PC-9 (cell line): Measurements from ENCODE around the gene BMP8A. TPM values are rescaled to one million over a fixed set of nuclear protein-coding genes. Genes with fewer than 3 reads are reported as not detected.

ENCODE experiments used
- BruUV-seq: library from RNA; stranded (reverse); fragments of 400-500 nt; replicated peaks from 2 replicates; lab custom pipeline; 2021; lab: Mats Ljungman, UMichigan
- CTCF ChIA-PET: fragments of 300-600 bp; sonication (Branson Sonifier 250); formaldehyde crosslinking; loops from one replicate; lab custom pipeline; 2022; ENCODE audit warnings: antibody characterized with exemption; lab: Charles Lee
- POLR2A ChIA-PET: fragments of 300-600 bp; sonication (Branson Sonifier 250); formaldehyde crosslinking; loops from one replicate; lab custom pipeline; 2022; ENCODE audit warnings: antibody characterized with exemption; ENCODE audit not compliant: unreplicated experiment; lab: Charles Lee
- DNase-seq, 2 experiments: peaks; one replicate each; pipeline versions ENCODE4 v3.0.0 to v3.0.0-alpha.2; 2015 to 2022; ENCODE audit warnings: mixed read lengths in 1 of 2
- H2AFZ ChIP-seq: fragments of 200-600 bp; sonication (generic); 2 replicates; pipeline ENCODE4 v1.8.1; 2017; ENCODE audit warnings: antibody characterized with exemption
- H3F3A ChIP-seq: fragments of 200-600 bp; sonication (generic); 2 replicates; pipeline ENCODE4 v1.8.1; 2017; ENCODE audit warnings: antibody characterized with exemption, mild to moderate bottlenecking, low read depth; ENCODE audit not compliant: insufficient read depth
- H3K27ac ChIP-seq: fragments of 200-600 bp; sonication (generic); 2 replicates; pipeline ENCODE4 v1.6.1; 2016; ENCODE audit warnings: mixed run types
- H3K27me3 ChIP-seq: fragments of 200-600 bp; sonication (generic); 2 replicates; pipeline ENCODE4 v1.6.1; 2016; ENCODE audit warnings: low read depth, mixed run types; ENCODE audit not compliant: insufficient read depth
- H3K36me3 ChIP-seq: fragments of 200-600 bp; sonication (generic); 2 replicates; pipeline ENCODE4 v1.6.1; 2016; ENCODE audit warnings: low read depth, mixed run types
- H3K4me1 ChIP-seq: fragments of 200-600 bp; sonication (generic); replicated peaks from 2 replicates; pipeline ENCODE4 v1.6.1; 2016; ENCODE audit warnings: mixed run types; ENCODE audit not compliant: insufficient read depth
- H3K4me2 ChIP-seq: fragments of 200-600 bp; sonication (generic); 2 replicates; pipeline ENCODE4 v1.6.1; 2017; ENCODE audit warnings: mixed run types
- H3K4me3 ChIP-seq: fragments of 200-600 bp; sonication (generic); 2 replicates; pipeline ENCODE4 v1.6.1; 2016; ENCODE audit warnings: mixed run types
- H3K79me2 ChIP-seq: fragments of 200-600 bp; sonication (generic); 2 replicates; pipeline ENCODE4 v1.6.1; 2017; ENCODE audit warnings: low read depth, mixed run types
- H3K9me2 ChIP-seq: fragments of 200-600 bp; sonication (generic); 2 replicates; pipeline ENCODE4 v1.8.1; 2017; ENCODE audit warnings: mild to moderate bottlenecking; ENCODE audit not compliant: insufficient read depth
- H3K9me3 ChIP-seq: fragments of 200-600 bp; sonication (generic); 2 replicates; pipeline ENCODE4 v1.8.1; 2016; ENCODE audit warnings: low read depth; ENCODE audit not compliant: insufficient read depth
- H4K20me1 ChIP-seq: fragments of 200-600 bp; sonication (generic); 2 replicates; pipeline ENCODE4 v1.8.1; 2017; ENCODE audit not compliant: insufficient read depth
- CTCF ChIP-seq: fragments of 200-600 bp; sonication (generic); conservative IDR thresholded peaks from 2 replicates; pipeline ENCODE4 v1.6.1; 2017; ENCODE audit warnings: mixed run types, antibody characterized with exemption, mild to moderate bottlenecking, moderate library complexity
- EZH2 ChIP-seq: fragments of 200-600 bp; sonication (generic); IDR thresholded peaks from 2 replicates; pipeline ENCODE4 v1.8.0; 2017; ENCODE audit warnings: antibody characterized with exemption, low read depth
- intact Hi-C: fragments of 100-400 bp; cut with micrococcal nuclease; formaldehyde crosslinking; loops from one replicate; pipeline ENCODE4 v1.10.0; 2022; ENCODE audit not compliant: unreplicated experiment
- total RNA-seq: library from RNA; stranded (reverse); gene quantifications from 2 replicates; pipeline ENCODE4 v1.2.3, GENCODE V29; 2021

BMP8A gene
- total RNA-seq, 1 experiment from 2014 or later: 0.31 TPM

DNA sequence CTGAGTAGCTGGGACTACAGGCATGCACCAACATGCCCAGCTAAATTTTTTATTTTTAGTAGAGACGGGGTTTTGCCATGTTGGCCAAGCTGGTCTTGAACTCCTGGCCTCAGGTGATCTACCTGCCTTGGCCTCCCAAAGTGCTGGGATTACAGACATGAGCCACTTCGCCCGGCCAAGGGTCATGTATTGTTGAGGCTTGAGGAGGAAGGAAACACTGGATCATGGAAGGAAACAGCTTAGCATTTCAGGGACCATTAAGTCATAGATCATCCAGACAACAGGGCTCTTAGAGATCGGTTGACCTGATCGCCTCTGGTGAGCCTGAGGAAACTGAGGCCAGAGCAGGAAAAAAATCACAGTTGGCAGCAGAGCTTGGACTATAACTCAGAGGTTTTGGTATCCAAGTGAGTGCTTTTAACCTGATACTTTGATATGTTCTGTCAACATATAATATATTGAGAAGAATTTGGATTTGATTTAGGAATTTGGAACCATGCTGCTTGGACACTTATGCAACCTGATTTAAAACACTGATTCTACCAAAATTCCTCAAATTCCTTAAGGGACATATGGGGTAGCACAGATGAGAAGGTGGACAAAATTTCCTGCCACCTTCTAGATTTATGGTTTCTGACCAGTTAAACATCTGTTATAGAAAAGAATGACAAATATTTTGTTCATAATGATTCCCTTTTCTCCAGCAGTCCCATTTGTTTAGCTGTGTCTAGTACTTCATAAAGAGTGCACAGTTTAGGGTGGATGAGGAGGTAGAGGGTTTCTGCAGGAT, 13.1 kb upstream of the BMP8A start:
- Histone ChIP-seq H3K27me3 (no peaks in the 10 kb centered on the region), H3K27ac (no peak overlapping the region), H3K4me1 (no peaks in the 10 kb centered on the region), H2AFZ (no peak overlapping the region), H3F3A (no peaks in the 10 kb centered on the region), H3K36me3 (peaks cover 9% of the 10 kb centered on the region; the same call in 1 of the 2 replicates), H3K4me2 (no peak overlapping the region), H3K9me2 (no peaks in the 10 kb centered on the region), H3K4me3 (no peak overlapping the region), H4K20me1 (peaks cover 6% of the 10 kb centered on the region; the same call in 1 of the 2 replicates), H3K79me2 (no peaks in the 10 kb centered on the region), H3K9me3 (no peaks in the 10 kb centered on the region)
- BruUV-seq: no TSS peak
- no peak for TF ChIP-seq EZH2
- TF ChIP-seq CTCF: no peak
- ChIA-PET CTCF (no interaction called here), POLR2A (no interaction called here)
- intact Hi-C loops: no loop called here
- DNase-seq: no peak

DNA sequence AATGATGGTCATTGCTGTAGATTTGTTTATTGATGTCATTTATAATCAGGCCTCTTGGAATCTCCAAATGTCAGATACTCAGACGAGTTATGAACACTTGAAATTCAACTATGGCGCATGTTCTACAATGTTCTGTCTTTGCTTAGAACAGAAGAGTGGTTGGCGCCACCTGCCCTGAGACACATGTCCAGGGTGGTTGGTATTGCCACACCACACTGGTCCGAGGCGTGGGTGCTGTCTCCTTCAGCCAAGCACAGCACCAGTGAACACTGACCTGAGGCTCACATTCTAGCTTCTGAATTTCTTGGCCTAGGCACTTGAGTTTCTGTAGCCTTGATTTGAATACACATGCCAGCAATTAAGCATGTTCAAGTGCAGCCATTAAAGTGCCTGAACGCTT, 10.1 kb upstream of the BMP8A start:
- no peak overlapping the region for H3K4me3 ChIP-seq
- no peak overlapping the region for H3K27ac ChIP-seq
- no peak for DNase-seq
- BruUV-seq: no TSS peak
- no peaks in the 10 kb centered on the region for H3K27me3 ChIP-seq
- TF ChIP-seq CTCF (no peak), EZH2 (no peak)
- H3K4me1 ChIP-seq: no peaks in the 10 kb centered on the region
- no peak overlapping the region for H3K4me2 ChIP-seq
- no peaks in the 10 kb centered on the region for H3K9me3 ChIP-seq
- H4K20me1 ChIP-seq: peaks cover 6% of the 10 kb centered on the region; the same call in 1 of the 2 replicates
- intact Hi-C loops: no loop called here
- peaks cover 3% of the 10 kb centered on the region; the same call in 1 of the 2 replicates for H3F3A ChIP-seq
- no peaks in the 10 kb centered on the region for H3K9me2 ChIP-seq
- no peak overlapping the region for H2AFZ ChIP-seq
- ChIA-PET POLR2A (no interaction called here), CTCF (no interaction called here)
- H3K79me2 ChIP-seq: no peaks in the 10 kb centered on the region
- H3K36me3 ChIP-seq: peaks cover 6% of the 10 kb centered on the region; the same call in 1 of the 2 replicates

DNA sequence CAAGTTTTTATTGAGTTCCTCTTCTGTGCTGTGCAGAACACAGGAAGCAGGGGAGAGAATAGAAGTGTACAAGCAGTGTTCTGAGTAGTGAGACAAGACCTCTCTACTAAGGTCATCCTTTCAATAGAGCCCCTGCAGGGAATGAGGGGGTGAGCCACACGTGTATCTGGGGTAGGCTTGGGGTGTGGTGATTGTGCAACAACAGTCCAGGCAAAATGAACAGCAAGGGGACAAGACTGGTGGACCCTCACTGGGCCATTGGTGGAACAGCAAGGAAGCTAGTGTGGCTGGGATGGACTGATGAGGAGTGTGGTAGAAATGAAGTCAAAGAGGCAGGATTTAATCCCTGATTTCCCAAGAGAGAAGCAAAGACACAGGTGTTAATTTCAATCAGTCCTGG, 8.2 kb upstream of the BMP8A start:
- DNase-seq: no peak
- peaks cover 6% of the 10 kb centered on the region; the same call in 1 of the 2 replicates for H3K36me3 ChIP-seq
- H2AFZ ChIP-seq: no peak overlapping the region
- H3K27me3 ChIP-seq: no peaks in the 10 kb centered on the region
- intact Hi-C loops: no loop called here
- H3K9me2 ChIP-seq: no peaks in the 10 kb centered on the region
- H3K9me3 ChIP-seq: no peaks in the 10 kb centered on the region
- no peak for TF ChIP-seq EZH2
- TF ChIP-seq CTCF: no peak
- H3K27ac ChIP-seq: no peak overlapping the region
- H3K4me3 ChIP-seq: no peak overlapping the region
- peaks cover 4% of the 10 kb centered on the region; the same call in 1 of the 2 replicates for H4K20me1 ChIP-seq
- H3K4me1 ChIP-seq: no peaks in the 10 kb centered on the region
- ChIA-PET POLR2A (no interaction called here), CTCF (no interaction called here)
- no peaks in the 10 kb centered on the region for H3K79me2 ChIP-seq
- H3F3A ChIP-seq: peaks cover 9% of the 10 kb centered on the region
- no TSS peak for BruUV-seq
- H3K4me2 ChIP-seq: no peak overlapping the region
